Thymus (tissue), 11 donors: ENCODE measurements around the gene ST3GAL6. TPM values are rescaled to one million over a fixed set of nuclear protein-coding genes. Genes with fewer than 3 reads are reported as not detected.

ENCODE experiments used
- DNase-seq, 9 donors: peaks; one replicate each; pipeline ENCODE4 v3.0.0-alpha.2; 2013; ENCODE audit warnings: low spot score in 9 of 9, low read depth in 6 of 9, missing footprints in 1 of 9
- H3K27ac ChIP-seq, 2 donors: one replicate each; pipeline ENCODE4 v1.5.1; 2013; ENCODE audit warnings: control low read depth in 1 of 2, low read depth in 1 of 2, low read length in 1 of 2, mild to moderate bottlenecking in 1 of 2, moderate library complexity in 1 of 2
- H3K27me3 ChIP-seq, 2 donors: one replicate each; pipeline ENCODE4 v1.5.1; 2013; ENCODE audit warnings: low read length in 1 of 2; ENCODE audit not compliant: control insufficient read depth in 2 of 2, insufficient read depth in 1 of 2
- H3K36me3 ChIP-seq, 2 donors: one replicate each; pipeline ENCODE4 v1.5.1; 2013; ENCODE audit warnings: low read length in 1 of 2, mild to moderate bottlenecking in 1 of 2, moderate library complexity in 1 of 2; ENCODE audit not compliant: control insufficient read depth in 2 of 2, insufficient read depth in 2 of 2
- H3K4me1 ChIP-seq, 2 donors: one replicate each; pipeline ENCODE4 v1.5.1; 2013; ENCODE audit warnings: low read length in 2 of 2; ENCODE audit not compliant: control insufficient read depth in 2 of 2, insufficient read depth in 2 of 2
- H3K4me3 ChIP-seq, 2 donors: one replicate each; pipeline ENCODE4 v1.5.1; 2013; ENCODE audit warnings: low read length in 2 of 2, control low read depth in 1 of 2, mild to moderate bottlenecking in 1 of 2
- H3K9me3 ChIP-seq, 2 donors: one replicate each; pipeline ENCODE4 v1.5.1; 2013; ENCODE audit warnings: low read length in 1 of 2, mild to moderate bottlenecking in 1 of 2; ENCODE audit not compliant: control insufficient read depth in 2 of 2, insufficient read depth in 1 of 2
- WGBS: extraction: QIAGEN DNeasy Blood & Tissue Kit; methylation state at CpG from one replicate; pipeline ENCODE4 v1.1.7; 2013; 5-methylcytosine and 5-hydroxymethylcytosine counted together
- polyA plus RNA-seq: library from polyadenylated mRNA; stranded (reverse); fragments of 200-250 nt; gene quantifications from one replicate; pipeline ENCODE4 v1.2.3, GENCODE V29; 2013
- total RNA-seq: library from RNA; stranded (reverse); fragments of 120-200 nt; gene quantifications from one replicate; pipeline ENCODE4 v1.2.4, GENCODE V29; 2013
- donor health status: healthy.

Gene ST3GAL6
- total and polyA plus RNA-seq, 2 donors, result 16.8 to 29.4 TPM

GRCh38 chr3:98798820-98799219 lies 35.7 kb downstream of the ST3GAL6 start:
- no peak overlapping the region for H3K4me3 ChIP-seq
- peaks cover 0 to 14% of the 10 kb centered on the region in 2 donors for H3K36me3 ChIP-seq
- H3K27ac ChIP-seq, result no peak overlapping the region
- WGBS, result 93% methylated on average over 4 of the region's 4 CpGs
- no peaks in the 10 kb centered on the region for H3K9me3 ChIP-seq
- no peak for DNase-seq
- no peaks in the 10 kb centered on the region for H3K4me1 ChIP-seq
- no peaks in the 10 kb centered on the region for H3K27me3 ChIP-seq

DNA sequence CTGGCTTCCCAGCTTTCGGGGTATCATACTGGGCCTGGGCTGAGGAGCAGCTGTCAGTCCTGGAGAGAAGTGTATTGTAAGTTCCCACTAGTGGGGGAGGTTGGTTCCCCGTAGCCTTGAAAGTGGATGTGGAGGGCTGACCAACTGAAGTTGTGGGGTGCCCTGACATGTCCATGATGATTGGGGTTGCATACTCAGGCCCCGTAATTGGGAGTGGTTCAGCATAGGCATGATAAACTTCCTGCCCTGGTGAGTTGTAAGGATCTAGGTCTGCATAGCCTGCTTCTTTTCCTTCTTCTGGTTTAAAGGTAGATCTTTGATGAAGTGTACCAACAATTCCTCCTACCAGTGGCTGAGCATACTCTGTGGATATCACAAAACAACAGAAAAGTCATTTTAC lies 36.3 kb downstream of the ST3GAL6 start:
- DNase-seq, result no peak
- WGBS, result 91% methylated on average over 3 of the region's 3 CpGs
- Histone ChIP-seq H3K36me3 (peaks cover 0 to 14% of the 10 kb centered on the region in 2 donors), H3K27me3 (no peaks in the 10 kb centered on the region), H3K27ac (no peak overlapping the region), H3K9me3 (no peaks in the 10 kb centered on the region), H3K4me3 (no peak overlapping the region), H3K4me1 (no peaks in the 10 kb centered on the region)

DNA sequence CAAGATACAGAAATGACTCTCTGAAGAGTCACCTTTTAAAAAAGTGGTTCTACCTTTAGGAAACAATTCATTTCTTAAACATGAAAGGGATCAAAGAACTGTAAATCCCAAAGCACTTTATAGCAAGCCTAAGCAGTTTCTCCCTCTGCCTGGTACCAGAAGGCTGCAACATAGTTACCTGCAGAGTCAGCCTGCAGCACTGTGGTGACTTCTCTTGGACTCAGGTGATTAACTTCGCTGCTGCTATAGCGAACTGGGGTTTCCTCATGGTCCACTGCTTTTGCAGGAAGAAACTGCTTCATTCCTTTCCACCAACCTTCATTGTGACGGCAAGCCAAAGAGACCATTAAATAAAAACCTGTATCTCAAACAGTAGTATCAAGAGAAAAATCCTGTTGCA lies 37.3 kb downstream of the ST3GAL6 start:
- H3K4me1 ChIP-seq, result no peaks in the 10 kb centered on the region
- DNase-seq, result no peak
- 91% methylated on average over 3 of the region's 3 CpGs for WGBS
- H3K27ac ChIP-seq, result no peak overlapping the region
- peaks cover 0 to 14% of the 10 kb centered on the region in 2 donors for H3K36me3 ChIP-seq
- no peak overlapping the region for H3K4me3 ChIP-seq
- H3K27me3 ChIP-seq, result no peaks in the 10 kb centered on the region
- H3K9me3 ChIP-seq, result no peaks in the 10 kb centered on the region

DNA sequence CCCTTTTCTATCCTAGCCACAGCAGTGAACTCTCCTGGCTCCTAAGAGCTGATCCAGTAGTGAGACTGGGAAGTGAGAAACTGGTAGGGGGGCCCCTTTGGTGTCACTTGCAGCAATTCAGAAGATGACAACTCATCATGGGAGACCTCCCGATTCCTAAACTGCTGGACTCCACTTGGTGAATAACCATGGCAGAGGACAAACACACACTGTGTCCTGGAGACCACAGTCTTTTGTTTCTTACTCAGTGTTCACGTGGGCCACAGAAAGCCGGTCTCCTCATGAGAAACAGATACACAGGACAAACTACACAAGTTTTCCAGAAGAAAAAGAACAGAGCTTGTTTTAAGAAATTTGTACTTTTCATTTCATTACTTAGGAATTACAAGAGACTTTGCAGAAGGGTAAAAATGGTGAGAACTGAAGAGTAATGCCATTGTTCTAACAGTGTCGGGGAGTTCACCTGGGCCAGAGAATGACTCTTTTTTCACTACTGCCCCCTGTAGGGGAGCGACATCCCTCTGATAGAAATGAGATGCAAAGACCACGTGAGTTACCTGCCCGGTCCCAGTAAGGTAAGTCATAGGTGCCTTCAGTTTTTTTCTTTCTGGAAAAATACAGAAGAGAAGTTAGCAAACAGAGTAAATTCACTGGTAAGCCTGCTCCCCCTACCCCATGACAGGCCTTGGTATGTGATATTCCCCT lies 38.1 kb downstream of the ST3GAL6 start:
- no peaks in the 10 kb centered on the region for H3K9me3 ChIP-seq
- no peak for DNase-seq
- 97% methylated on average over 7 of the region's 7 CpGs for WGBS
- H3K4me3 ChIP-seq, result no peak overlapping the region
- no peak overlapping the region for H3K27ac ChIP-seq
- peaks cover 0 to 17% of the 10 kb centered on the region in 2 donors for H3K36me3 ChIP-seq
- H3K4me1 ChIP-seq, result no peaks in the 10 kb centered on the region
- no peaks in the 10 kb centered on the region for H3K27me3 ChIP-seq

DNA sequence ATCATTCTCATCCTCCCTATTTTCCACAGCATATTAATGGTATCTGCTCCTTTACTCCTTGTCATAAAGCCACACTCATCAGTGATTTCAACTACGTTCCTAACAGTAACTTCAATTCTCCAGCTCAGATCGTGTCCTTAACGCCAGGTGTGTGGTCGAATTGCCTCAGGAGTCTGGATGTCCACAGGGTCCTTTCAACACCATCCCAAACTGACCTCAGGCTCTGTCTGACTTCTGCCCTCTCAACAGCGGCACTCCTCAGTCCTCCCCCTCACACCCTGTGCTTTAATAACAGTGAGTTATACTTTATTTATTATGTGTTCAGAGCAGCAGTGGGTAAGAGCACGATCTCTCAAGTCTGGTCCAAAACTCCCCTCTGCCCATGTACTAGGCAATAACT lies 42.4 kb downstream of the ST3GAL6 start:
- DNase-seq, result no peak
- no peak overlapping the region for H3K4me3 ChIP-seq
- H3K9me3 ChIP-seq, result no peaks in the 10 kb centered on the region
- H3K36me3 ChIP-seq, result peaks cover 0 to 8% of the 10 kb centered on the region in 2 donors
- WGBS, result 98% methylated on average over 6 of the region's 6 CpGs
- no peaks in the 10 kb centered on the region for H3K4me1 ChIP-seq
- no peaks in the 10 kb centered on the region for H3K27me3 ChIP-seq
- H3K27ac ChIP-seq, result no peak overlapping the region

DNA sequence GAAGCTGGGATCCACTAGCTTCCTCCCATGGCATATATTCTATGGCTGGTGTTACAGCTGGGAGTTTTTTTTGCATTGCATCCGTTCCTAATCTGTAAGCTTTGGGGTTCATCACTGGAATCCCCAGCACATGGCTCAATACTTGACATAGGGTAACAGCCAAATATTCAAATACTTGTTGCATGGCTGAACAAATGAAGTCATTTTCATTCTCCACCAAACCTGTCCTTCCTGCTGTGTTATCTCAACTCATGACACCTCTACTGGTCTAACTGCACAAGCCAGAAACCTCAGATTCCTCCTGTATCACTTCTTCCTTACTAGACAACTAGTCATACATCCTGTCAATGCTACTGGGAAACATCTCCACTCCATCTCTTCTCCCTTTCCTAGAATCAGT lies 43.4 kb downstream of the ST3GAL6 start:
- Histone ChIP-seq H3K27ac (no peak overlapping the region), H3K4me3 (no peak overlapping the region), H3K9me3 (no peaks in the 10 kb centered on the region), H3K27me3 (no peaks in the 10 kb centered on the region), H3K4me1 (no peaks in the 10 kb centered on the region), H3K36me3 (peaks cover 0 to 8% of the 10 kb centered on the region in 2 donors)
- no peak for DNase-seq
- 99% methylated on average over 1 of the region's 1 CpG for WGBS

DNA sequence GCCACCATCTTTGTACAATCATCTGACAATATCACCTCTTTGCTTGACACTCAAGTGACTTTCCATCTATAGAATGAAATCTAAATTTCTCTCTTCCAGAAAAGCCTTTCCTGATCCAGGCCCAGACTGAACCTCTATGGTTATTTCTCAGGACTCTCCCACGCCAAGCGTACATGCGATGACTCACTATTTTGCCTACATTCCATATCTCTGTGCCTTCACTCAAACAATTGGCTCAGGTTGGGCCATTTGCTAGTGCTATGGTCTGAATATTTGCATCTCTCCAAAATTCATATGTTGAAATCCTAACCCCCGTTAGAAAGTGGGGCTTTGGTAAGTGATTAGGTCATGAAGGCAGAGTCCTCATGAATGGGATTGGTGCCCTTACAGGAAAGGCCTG lies 43.9 kb downstream of the ST3GAL6 start:
- Histone ChIP-seq H3K9me3 (no peaks in the 10 kb centered on the region), H3K4me3 (no peak overlapping the region), H3K27ac (no peak overlapping the region), H3K4me1 (no peaks in the 10 kb centered on the region), H3K27me3 (no peaks in the 10 kb centered on the region), H3K36me3 (peaks cover 0 to 8% of the 10 kb centered on the region in 2 donors)
- WGBS, result 96% methylated on average over 4 of the region's 4 CpGs
- DNase-seq, result no peak

GRCh38 chr3:98807561-98807960 lies 44.4 kb downstream of the ST3GAL6 start:
- H3K4me1 ChIP-seq, result no peaks in the 10 kb centered on the region
- WGBS, result 100% methylated on average over 1 of the region's 1 CpG
- no peak for DNase-seq
- H3K27me3 ChIP-seq, result no peaks in the 10 kb centered on the region
- peaks cover 0 to 8% of the 10 kb centered on the region in 2 donors for H3K36me3 ChIP-seq
- no peaks in the 10 kb centered on the region for H3K9me3 ChIP-seq
- no peak overlapping the region for H3K27ac ChIP-seq
- H3K4me3 ChIP-seq, result no peak overlapping the region

DNA sequence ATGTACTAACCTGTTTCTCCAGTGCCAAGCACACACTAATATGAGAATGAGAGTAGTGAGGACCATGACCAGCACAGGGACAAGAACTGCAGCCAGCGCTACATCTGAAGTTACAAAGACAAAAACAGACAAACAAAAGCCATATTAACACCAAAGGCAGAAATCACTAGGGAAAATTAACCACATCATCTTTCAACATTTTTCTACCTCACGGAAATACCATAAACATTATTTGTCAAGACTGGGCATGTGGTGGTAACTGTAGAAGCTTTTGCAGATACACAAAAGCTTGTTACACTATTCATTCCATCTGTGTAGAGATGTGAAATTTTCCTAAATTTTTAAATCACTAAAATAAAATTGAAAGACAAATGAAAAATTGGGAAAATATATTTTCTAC lies 44.9 kb downstream of the ST3GAL6 start:
- Histone ChIP-seq H3K27ac (no peak overlapping the region), H3K4me1 (no peaks in the 10 kb centered on the region), H3K27me3 (no peaks in the 10 kb centered on the region), H3K4me3 (no peak overlapping the region), H3K36me3 (peaks cover 0 to 8% of the 10 kb centered on the region in 2 donors), H3K9me3 (no peaks in the 10 kb centered on the region)
- WGBS, result 96% methylated on average over 2 of the region's 2 CpGs
- no peak for DNase-seq
